ENCODE data around the gene MYOF.
A peak's percentile ranks its signal among the peaks of the same experiment; 100 is the strongest.

Gene MYOF

DNA sequence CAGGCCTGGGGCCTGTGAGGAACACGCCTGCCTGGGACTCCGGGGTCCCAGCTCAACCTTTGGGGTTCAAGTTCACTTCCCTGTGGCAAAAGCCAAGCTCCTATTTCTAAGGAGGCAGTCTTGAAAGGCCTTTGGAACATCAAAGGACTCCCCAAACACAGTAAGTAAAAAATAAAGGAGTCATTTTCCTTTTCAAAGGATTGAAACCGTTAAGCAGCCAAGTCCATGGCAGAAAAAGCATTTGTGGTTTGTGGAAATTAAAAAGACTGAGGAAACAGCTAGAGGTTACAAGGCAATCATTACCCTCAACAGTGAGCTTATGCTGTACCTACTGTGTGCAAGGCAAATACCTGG is 200.8 kb downstream of the MYOF start:
- no peak for DNase-seq

DNA sequence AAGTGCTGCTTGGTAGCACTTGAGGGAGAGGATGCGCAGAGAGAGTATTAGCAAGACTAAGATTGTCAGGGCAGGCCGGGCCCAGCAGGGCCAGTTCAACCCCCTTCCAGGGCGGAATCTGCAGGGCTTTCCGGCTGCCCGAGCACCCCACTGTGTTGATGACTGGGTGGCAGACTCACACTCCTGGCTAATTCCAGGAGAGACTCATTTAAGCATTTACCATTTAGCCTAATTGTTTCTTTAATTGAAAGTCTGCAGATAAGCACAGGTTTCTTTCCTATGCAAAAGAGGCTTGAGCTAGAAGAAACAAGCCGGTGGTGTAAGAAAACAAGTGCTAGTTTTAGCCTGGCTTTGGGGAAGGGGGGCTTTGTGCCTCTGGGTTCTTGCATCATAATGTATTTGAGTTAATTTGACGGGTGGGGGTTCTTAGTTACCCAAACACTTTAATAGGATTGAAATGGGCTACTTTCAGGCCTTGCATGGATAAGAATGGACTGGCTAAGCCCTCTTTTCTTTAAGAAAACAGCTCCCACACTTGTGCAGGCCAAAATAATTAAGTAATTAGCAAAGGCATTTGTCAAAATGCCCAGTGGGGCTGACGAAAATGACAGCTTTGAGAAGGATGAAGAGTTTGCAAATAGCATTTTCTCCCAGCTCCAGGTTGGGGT is 201.3 kb downstream of the MYOF start:
- DNase-seq, result no peak

DNA sequence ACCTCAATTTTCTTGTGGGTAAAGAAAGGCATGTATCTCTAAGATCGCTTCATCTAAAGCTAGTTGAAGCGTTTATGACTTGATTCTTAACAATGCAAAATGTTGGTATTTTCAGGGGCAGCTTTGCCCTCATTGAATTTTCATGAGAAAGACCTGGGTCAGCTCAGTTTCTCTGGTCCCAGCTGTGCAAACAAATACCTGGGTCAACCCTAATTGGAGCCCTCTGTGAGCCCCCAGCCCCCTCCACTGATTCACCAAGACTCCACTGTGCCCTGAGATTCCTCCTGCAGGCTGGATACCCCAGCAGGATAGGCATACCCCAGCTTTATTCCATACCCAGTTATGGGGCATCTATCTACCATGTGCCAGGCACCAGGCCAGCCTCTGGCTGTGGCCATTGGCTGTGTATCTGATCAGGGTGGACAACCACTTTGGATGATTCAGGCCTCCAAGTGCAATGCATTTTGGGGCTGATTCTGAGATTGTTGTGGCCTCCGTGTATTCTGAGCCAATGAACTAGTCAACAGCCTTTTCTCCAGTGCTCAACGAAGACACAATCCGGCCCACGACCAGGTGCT is 201.9 kb downstream of the MYOF start:
- no peak for DNase-seq

DNA sequence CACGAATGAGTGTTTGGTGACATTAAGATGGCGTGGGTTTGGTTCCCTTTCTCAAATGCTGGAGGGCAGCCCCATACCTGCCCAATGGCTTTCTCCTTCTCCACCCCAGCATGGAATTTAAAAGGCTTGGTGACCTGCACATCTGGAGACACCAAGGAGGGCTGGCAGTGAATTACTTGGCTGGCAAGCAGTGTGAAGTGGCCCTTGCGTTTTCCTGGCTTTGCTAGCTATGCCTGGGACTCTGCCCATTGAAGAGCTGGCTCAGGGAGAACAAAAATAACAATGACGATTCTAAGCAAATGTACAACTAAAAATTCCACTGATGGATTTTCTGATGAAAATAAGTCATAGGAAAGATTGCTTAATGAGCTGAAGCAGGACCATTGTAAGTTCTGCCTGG is 204.8 kb downstream of the MYOF start:
- DNase-seq, result no peak

DNA sequence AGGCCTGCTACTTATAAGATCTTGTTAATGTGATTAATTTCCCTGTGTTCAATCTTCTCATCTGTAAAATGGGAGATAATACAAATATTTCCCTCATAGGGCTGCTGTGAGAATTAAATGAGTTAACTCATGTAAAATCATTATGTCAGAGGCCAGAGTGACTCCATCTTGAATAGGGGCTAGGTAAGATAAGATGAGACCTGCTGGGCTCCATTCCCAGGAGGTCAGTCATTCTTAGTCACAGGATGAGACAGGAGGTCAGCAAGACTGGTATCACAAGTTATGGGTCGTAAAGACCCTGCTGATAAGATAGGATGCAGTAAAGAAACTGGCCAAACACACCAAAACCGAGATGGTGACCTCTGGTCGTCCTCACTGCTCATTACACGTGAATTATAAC is 207.7 kb downstream of the MYOF start:
- no peak for DNase-seq

DNA sequence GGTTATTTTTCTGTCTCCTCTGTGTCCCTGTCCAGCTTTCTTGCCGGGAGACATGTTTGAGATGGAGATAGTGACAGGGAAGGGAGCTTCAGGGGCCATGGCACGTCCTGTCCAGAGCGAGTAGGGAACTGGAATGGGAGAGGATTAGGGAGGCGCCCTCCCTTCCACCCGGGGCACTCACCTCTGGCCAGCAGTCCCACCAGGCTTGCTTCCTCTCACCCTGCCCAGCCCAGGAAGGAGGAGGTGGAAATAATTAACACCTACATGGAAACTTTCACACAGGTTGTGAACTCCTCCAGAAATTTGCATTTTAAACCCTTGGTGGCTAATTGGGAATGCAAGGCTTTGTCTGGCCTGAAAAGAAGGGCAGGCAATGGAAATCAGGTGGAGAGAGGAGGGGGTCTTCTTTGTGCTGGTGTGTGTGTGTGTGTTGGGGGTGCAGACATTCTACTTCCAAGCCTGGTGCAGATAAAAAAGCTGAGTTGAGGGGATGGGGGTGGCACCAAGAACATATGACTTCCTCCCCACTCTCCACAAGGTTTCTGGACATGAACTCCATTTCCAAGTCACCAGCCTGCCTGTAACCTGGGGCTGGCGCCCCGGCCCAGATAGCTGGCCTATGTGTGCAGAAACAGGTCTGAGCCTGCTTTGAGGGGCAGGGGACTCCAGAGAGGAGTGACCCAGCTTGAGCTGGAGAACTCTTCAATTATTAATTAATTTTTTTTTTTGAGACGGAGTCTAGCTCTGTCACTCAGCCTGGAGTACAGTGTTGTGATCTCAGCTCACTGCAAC is 209.1 kb downstream of the MYOF start:
- no peak for DNase-seq

DNA sequence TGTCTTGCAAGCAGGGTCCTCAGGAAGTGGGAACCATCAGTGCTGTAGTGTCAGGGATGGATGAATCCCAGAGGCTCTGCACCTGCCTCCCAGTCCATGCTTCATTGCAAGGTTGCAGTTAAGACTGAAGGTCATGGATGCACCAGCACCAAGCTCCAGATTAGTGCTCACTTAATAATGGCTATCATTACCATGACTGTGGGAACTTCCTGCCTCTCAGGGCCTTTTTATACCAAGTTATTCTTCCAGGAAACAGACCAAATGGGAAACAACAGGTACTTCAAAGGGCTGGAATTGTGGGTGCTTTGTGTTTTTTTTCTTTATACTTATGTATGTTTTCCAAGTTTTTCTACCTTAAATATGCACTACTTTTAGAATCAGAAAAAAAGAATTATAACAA is 210.8 kb downstream of the MYOF start:
- DNase-seq, result no peak

DNA sequence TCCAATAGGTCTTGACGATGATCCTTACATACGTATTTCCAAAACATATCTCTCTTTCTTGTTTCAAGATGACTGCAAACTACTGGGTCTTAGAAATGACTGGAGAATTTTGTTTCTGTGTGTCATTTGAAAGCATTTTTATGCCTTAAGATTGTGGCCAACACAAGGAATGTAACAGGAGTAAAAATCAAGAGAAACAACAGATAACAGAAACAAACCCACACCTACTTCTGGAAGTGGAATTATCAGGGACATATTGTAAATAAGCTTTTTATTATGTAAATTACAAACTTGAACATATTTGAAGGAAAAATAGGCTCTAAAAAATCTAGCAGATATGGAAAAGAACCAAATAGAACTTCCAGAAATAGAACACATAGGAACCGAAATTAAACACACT is 212.9 kb downstream of the MYOF start:
- DNase-seq, result no peak

DNA sequence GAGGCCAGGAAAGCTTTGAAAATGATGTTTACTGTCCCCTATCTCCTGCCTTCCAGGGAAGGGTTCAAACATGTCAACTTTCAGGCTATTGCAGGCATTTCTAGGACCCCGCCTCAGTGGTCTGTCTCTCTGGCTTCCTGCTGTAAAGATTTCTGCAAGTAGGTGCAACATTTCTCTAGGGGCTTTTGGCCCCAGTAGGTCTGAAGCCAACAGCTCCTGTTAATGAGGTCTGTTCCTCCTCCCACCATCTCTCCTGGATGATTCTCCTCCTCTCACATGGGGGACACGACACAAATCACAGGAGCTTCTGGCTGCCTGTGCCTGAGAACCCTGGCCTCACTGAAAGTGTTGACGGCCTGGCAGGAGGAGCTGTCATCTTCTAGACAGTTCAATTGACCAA is 214.1 kb downstream of the MYOF start:
- DNase-seq, result no peak

DNA sequence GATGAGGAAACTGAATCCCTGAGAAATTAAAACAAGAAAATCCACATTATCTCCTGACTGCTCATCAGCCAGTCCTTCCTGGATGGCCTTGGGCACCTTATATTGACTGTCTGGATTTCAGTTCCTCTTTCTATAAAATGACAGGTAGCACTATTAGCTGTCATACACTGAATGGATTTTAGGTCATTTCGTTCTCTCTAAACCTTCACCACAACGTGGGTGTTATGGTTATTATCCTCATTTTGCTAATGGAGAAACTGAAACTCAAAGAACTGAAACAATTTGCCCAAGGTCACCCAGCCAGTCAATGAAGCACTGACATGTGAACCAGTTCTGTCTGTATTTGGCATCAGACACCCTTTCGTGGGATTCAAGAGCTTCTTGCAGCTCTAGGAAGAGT is 214.6 kb downstream of the MYOF start:
- DNase-seq, result peak; percentile 71

DNA sequence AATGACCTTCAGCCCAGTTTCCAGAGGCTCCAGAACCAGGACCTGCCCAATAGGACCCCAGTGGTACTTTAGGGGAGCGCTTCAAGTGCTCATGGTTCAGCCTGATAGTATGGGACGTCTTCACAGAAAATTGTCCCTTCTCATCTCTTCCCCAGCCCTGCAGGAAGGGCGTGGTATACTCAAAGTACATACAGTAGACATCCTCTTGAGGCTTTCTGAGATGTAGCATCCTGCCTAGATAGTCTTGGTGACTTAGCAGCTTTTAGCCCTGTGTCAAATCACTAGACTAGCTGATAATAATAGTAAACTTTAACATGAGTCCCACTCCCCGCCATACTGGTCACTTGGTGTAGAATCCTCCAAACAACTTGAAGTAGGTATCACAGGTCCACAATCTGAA is 215.3 kb downstream of the MYOF start:
- DNase-seq, result no peak

DNA sequence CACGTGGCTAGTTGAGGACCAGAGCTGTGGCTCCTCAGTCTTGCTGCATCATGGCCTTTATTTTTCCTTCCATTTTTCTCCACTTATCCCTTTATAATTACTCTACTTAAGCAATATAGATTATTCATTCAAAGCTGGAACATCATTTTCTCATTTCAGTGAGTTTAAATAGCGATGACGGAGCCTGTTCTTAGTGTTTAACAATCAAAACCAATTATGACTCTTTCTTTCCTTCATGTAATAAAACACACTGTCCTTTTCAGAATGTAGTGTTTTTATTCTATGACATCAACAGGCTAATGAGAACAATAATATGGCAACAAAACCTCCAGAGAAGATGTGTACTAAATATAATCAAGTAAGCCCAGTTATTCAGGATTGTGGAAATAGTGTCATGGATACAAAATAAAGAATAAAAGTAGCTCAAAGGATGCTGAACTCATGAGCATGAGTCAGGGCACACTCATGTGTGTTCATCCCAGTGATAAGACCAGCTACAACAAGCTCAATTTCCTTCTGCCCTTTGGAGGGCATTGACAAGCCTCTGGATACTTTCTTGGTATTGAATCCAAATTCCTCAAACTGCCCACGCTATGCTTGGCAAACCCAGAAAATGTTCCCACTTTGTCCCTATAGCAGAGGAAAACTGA is 220.0 kb downstream of the MYOF start:
- DNase-seq, result peak; percentile 7

DNA sequence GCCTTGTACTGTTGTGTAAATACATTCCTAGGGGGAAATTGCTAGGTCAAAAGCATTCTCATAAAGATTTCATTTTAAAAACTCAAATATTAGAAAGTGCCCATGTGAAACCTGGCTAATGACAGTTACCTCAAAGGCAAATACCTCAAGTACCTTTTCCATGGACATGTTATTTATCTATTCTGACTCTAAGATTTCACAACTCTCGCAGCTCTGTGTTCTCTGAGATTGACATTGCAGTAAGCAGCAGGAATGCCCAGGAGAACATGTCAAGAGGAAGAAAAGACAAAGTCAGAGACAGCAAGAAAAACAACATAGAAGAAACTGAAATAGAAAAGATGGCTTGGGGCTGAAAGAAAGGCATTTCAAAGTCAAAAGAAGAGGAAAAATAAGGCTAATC is 221.0 kb downstream of the MYOF start:
- DNase-seq, result no peak

DNA sequence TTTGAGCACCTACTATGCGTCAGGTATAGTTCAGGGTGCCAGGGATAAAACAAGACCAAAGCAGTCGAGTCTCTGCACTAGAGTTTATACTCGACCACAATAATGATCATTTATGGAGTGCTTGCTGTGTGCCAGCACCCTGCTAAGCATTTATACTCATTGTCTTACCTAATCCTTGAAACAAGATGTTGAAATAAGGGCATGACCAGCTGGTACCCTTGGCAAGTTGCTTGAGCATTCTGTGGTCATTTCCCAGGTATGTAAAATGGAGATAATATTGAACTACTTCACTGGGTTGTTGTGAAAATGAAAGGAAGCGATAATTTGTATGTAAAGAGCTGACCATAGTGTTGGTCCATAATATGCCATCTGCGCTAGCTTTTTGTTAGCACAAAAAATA is 223.0 kb downstream of the MYOF start:
- no peak for DNase-seq

Measured in inflammatory macrophage treated with lipopolysaccharide for 4 hours (primary cell).